Erythroblast (primary cell): ENCODE data around the gene RERGL.

Experiments used
- GATA1 ChIP-seq: IDR thresholded peaks from 2 replicates; pipeline ENCODE4 v1.6.1; 2011; ENCODE audit warnings: low read depth, mild to moderate bottlenecking, control low read depth, low read length, moderate library complexity
- POLR2A ChIP-seq: IDR thresholded peaks from 2 replicates; pipeline ENCODE4 v1.6.1; 2011; ENCODE audit warnings: mild to moderate bottlenecking, low read length

GRCh38 chr12:18108611-18109010, 18.6 kb upstream of the RERGL start:
- TF ChIP-seq POLR2A (no peak), GATA1 (no peak)
